ENCODE measurements around the gene SERPINB7.

Gene SERPINB7

GRCh38 chr18:63817441-63818051, 42.3 kb downstream of the SERPINB7 start:
- Histone ChIP-seq H3K9ac (ENCODE audit: low read depth, low read length) (no peak overlapping the region), H3K4me2 (ENCODE audit: insufficient read depth, low read length) (no peak overlapping the region), H3K9me3 (ENCODE audit: insufficient read depth, low read length, severe bottlenecking) (no peaks in the 10 kb centered on the region), H3K36me3 (ENCODE audit: insufficient read depth, low read length) (no peaks in the 10 kb centered on the region), H3K79me2 (ENCODE audit: insufficient read depth, low read length) (no peaks in the 10 kb centered on the region), H3K27ac (ENCODE audit: low read length) (no peak overlapping the region), H3K4me1 (ENCODE audit: insufficient read depth, low read length) (no peaks in the 10 kb centered on the region), H4K20me1 (ENCODE audit: insufficient read depth, low read length) (no peaks in the 10 kb centered on the region), H3K4me3 (ENCODE audit: low read depth in 1 of 2, low read length in 2 of 2) (no peak overlapping the region), H3K27me3 (ENCODE audit: insufficient read depth, low read length, poor library complexity) (no peaks in the 10 kb centered on the region), H2AFZ (ENCODE audit: low read depth, low read length) (no peak overlapping the region)
- DNase-seq (no peak), ATAC-seq (ENCODE audit: insufficient read depth, low read depth) (no peak)
- TF ChIP-seq EZH2 (IDR thresholded peaks at IDR 0.05; ENCODE audit: borderline replicate concordance, low read depth, low read length, severe bottlenecking) = no peak
- TF ChIP-seq CTCF (IDR thresholded peaks at IDR 0.05; ENCODE audit: borderline replicate concordance, extremely low read depth, low read length, poor library complexity, severe bottlenecking) = no peak

GRCh38 chr18:63818212-63818611, 43.0 kb downstream of the SERPINB7 start:
- ATAC-seq (ENCODE audit: insufficient read depth, low read depth) (no peak), DNase-seq (no peak)
- no peak overlapping the region for H3K9ac ChIP-seq (ENCODE audit: low read depth, low read length)
- no peak for TF ChIP-seq EZH2 (IDR thresholded peaks at IDR 0.05; ENCODE audit: borderline replicate concordance, low read depth, low read length, severe bottlenecking)
- TF ChIP-seq CTCF (IDR thresholded peaks at IDR 0.05; ENCODE audit: borderline replicate concordance, extremely low read depth, low read length, poor library complexity, severe bottlenecking) = no peak
- no peak overlapping the region for H3K4me3 ChIP-seq (ENCODE audit: low read depth in 1 of 2, low read length in 2 of 2)
- H4K20me1 ChIP-seq (ENCODE audit: insufficient read depth, low read length) = no peaks in the 10 kb centered on the region
- H3K4me1 ChIP-seq (ENCODE audit: insufficient read depth, low read length) = no peaks in the 10 kb centered on the region
- no peak overlapping the region for H2AFZ ChIP-seq (ENCODE audit: low read depth, low read length)
- no peaks in the 10 kb centered on the region for H3K36me3 ChIP-seq (ENCODE audit: insufficient read depth, low read length)
- H3K79me2 ChIP-seq (ENCODE audit: insufficient read depth, low read length) = no peaks in the 10 kb centered on the region
- no peaks in the 10 kb centered on the region for H3K27me3 ChIP-seq (ENCODE audit: insufficient read depth, low read length, poor library complexity)
- H3K27ac ChIP-seq (ENCODE audit: low read length) = no peak overlapping the region
- no peaks in the 10 kb centered on the region for H3K9me3 ChIP-seq (ENCODE audit: insufficient read depth, low read length, severe bottlenecking)
- no peak overlapping the region for H3K4me2 ChIP-seq (ENCODE audit: insufficient read depth, low read length)

- no peaks in the 10 kb centered on the region for H3K9me3 ChIP-seq (ENCODE audit: insufficient read depth, low read length, severe bottlenecking)
- no peak overlapping the region for H2AFZ ChIP-seq (ENCODE audit: low read depth, low read length)
- no peak overlapping the region for H3K9ac ChIP-seq (ENCODE audit: low read depth, low read length)
- no peak for DNase-seq
- TF ChIP-seq CTCF (IDR thresholded peaks at IDR 0.05; ENCODE audit: borderline replicate concordance, extremely low read depth, low read length, poor library complexity, severe bottlenecking) (no peak), EZH2 (IDR thresholded peaks at IDR 0.05; ENCODE audit: borderline replicate concordance, low read depth, low read length, severe bottlenecking) (no peak)
- no peaks in the 10 kb centered on the region for H3K4me1 ChIP-seq (ENCODE audit: insufficient read depth, low read length)
- no peak for ATAC-seq (ENCODE audit: insufficient read depth, low read depth)
- H3K27ac ChIP-seq (ENCODE audit: low read length) = no peak overlapping the region
- no peaks in the 10 kb centered on the region for H3K27me3 ChIP-seq (ENCODE audit: insufficient read depth, low read length, poor library complexity)
- no peaks in the 10 kb centered on the region for H4K20me1 ChIP-seq (ENCODE audit: insufficient read depth, low read length)
- H3K4me3 ChIP-seq (ENCODE audit: low read depth in 1 of 2, low read length in 2 of 2) = no peak overlapping the region
- no peaks in the 10 kb centered on the region for H3K79me2 ChIP-seq (ENCODE audit: insufficient read depth, low read length)
- H3K4me2 ChIP-seq (ENCODE audit: insufficient read depth, low read length) = no peak overlapping the region
- no peaks in the 10 kb centered on the region for H3K36me3 ChIP-seq (ENCODE audit: insufficient read depth, low read length)
Measured at GRCh38 chr18:63819786-63820185, 44.6 kb downstream of the SERPINB7 start.

Data from DND-41 (cell line).